H1 (cell line): Measurements from ENCODE around the gene SENP3.

Experiments
- CBX5 ChIP-seq: fragments of 300-800, 300-1000 bp; sonication (generic); IDR thresholded peaks from 2 replicates; pipeline ENCODE4 v1.7.1; 2016; ENCODE audit warnings: antibody characterized with exemption, low read length, low read depth
- CHD7 ChIP-seq: fragments of 300-600 bp; sonication (generic); IDR thresholded peaks from 2 replicates; pipeline ENCODE4 v1.7.1; 2012; ENCODE audit warnings: low read length, moderate library complexity, mild to moderate bottlenecking, inconsistent platforms; ENCODE audit not compliant: insufficient replicate concordance
- CTCF ChIP-seq, 3 experiments: IDR thresholded peaks; 1 replicate in 2 of 3; 2 replicates in 1 of 3; pipeline versions ENCODE4 v1.5.1 to v1.6.1; 2011; ENCODE audit warnings: low read length in 3 of 3, mild to moderate bottlenecking in 3 of 3, inconsistent platforms in 2 of 3, low read depth in 1 of 3, moderate library complexity in 1 of 3; ENCODE audit not compliant: insufficient read depth in 1 of 3; ENCODE audit errors: control extremely low read depth in 1 of 3
- EP300 ChIP-seq, 2 experiments: IDR thresholded peaks; 1 replicate in 1 of 2; 2 replicates in 1 of 2; pipeline ENCODE4 v1.6.1; 2011 to 2012; ENCODE audit warnings: low read depth in 2 of 2, low read length in 2 of 2, mild to moderate bottlenecking in 2 of 2, borderline replicate concordance in 1 of 2, inconsistent platforms in 1 of 2, moderate library complexity in 1 of 2
- EZH2 ChIP-seq: fragments of 200-600 bp; sonication (generic); IDR thresholded peaks from 2 replicates; pipeline ENCODE4 v1.7.1; 2012; ENCODE audit warnings: low read depth, mild to moderate bottlenecking, moderate library complexity, low read length, inconsistent platforms; ENCODE audit not compliant: severe bottlenecking
- GABPA ChIP-seq: IDR thresholded peaks from 2 replicates; pipeline ENCODE4 v1.6.1; 2011; ENCODE audit warnings: mild to moderate bottlenecking, low read length, moderate library complexity, borderline replicate concordance; ENCODE audit not compliant: insufficient read depth
- MAFK ChIP-seq: IDR thresholded peaks from 2 replicates; pipeline ENCODE4 v1.6.1; 2012; ENCODE audit warnings: low read depth, mild to moderate bottlenecking, improper control_type of control experiment, low read length
- POLR2A ChIP-seq, 2 experiments: IDR thresholded peaks; 1 replicate in 1 of 2; 2 replicates in 1 of 2; pipeline ENCODE4 v1.6.1; 2011; ENCODE audit warnings: low read depth in 2 of 2, low read length in 2 of 2, mild to moderate bottlenecking in 2 of 2; ENCODE audit errors: control extremely low read depth in 1 of 2
- RAD21 ChIP-seq, 2 experiments: IDR thresholded peaks in 1 of 2; conservative IDR thresholded peaks in 1 of 2; 2 replicates each; pipeline ENCODE4 v1.6.1; 2011; ENCODE audit warnings: low read depth in 2 of 2, low read length in 2 of 2, improper control_type of control experiment in 1 of 2, inconsistent platforms in 1 of 2, mild to moderate bottlenecking in 1 of 2, moderate library complexity in 1 of 2
- RNF2 ChIP-seq: fragments of 200-900, 300-1000 bp; sonication (generic); IDR thresholded peaks from 2 replicates; pipeline ENCODE4 v1.7.1; 2016; ENCODE audit warnings: borderline replicate concordance, low read depth, mild to moderate bottlenecking, antibody characterized with exemption, low read length; ENCODE audit not compliant: poor library complexity, severe bottlenecking; ENCODE audit errors: missing control alignments
- TBP ChIP-seq: IDR thresholded peaks from 2 replicates; pipeline ENCODE4 v1.6.1; 2011; ENCODE audit warnings: low read depth, low read length, improper control_type of control experiment
- TCF12 ChIP-seq: IDR thresholded peaks from 2 replicates; pipeline ENCODE4 v1.6.1; 2011; ENCODE audit warnings: low read depth, mild to moderate bottlenecking, low read length
- USF2 ChIP-seq: IDR thresholded peaks from 2 replicates; pipeline ENCODE4 v1.6.1; 2011; ENCODE audit warnings: low read length, improper control_type of control experiment

- no peak for TF ChIP-seq USF2
- no peak for TF ChIP-seq CTCF (IDR thresholded peaks at IDR 0.05; ENCODE audit: control extremely low read depth in 1 of 3, insufficient read depth in 1 of 3, low read depth in 1 of 3, low read length in 3 of 3)
- peak; percentile 87 to 96 for TF ChIP-seq POLR2A (IDR thresholded peaks at IDR 0.05; ENCODE audit: control extremely low read depth in 1 of 2, low read depth in 2 of 2, low read length in 2 of 2)
- TF ChIP-seq GABPA = no peak
- no peak for TF ChIP-seq RNF2
- no peak for TF ChIP-seq MAFK
- TF ChIP-seq EZH2 = no peak
- 0 out of 3 replicates have a peak, but pooled peaks of 1 of the 2 experiments have one; percentile 7 for TF ChIP-seq EP300 (IDR thresholded peaks at IDR 0.05; ENCODE audit: borderline replicate concordance in 1 of 2, low read depth in 2 of 2, low read length in 2 of 2)
- no peak for TF ChIP-seq RAD21 (IDR thresholded peaks at IDR 0.05 in 1 of 2, conservative IDR thresholded peaks at IDR 0.05 in 1 of 2; ENCODE audit: low read depth in 2 of 2, low read length in 2 of 2)
- no peak for TF ChIP-seq TCF12
- peak; percentile 80; the same call in 1 of the 2 replicates for TF ChIP-seq TBP
- no peak for TF ChIP-seq CHD7
- TF ChIP-seq CBX5 = no peak
Observed at GRCh38 chr17:7573324-7574080, 11.8 kb downstream of the SENP3 start.
